PFSK-1 (cell line): ENCODE data around the gene UBA1.

Source experiments
- POLR2AphosphoS5 ChIP-seq: IDR thresholded peaks from 2 replicates; pipeline ENCODE4 v1.6.1; 2012; ENCODE audit warnings: low read depth, mild to moderate bottlenecking, control low read depth, low read length, moderate library complexity
- REST ChIP-seq, 2 experiments: IDR thresholded peaks; 2 replicates each; pipeline versions ENCODE4 v1.6.1 to v1.8.0; 2011 to 2012; ENCODE audit warnings: low read depth in 2 of 2, low read length in 2 of 2, control low read depth in 1 of 2, inconsistent platforms in 1 of 2, mild to moderate bottlenecking in 1 of 2, moderate library complexity in 1 of 2; ENCODE audit not compliant: insufficient read depth in 1 of 2

GRCh38 chrX:47223476-47224250 is 30.0 kb downstream of the UBA1 start:
- TF ChIP-seq POLR2AphosphoS5 (no peak), REST (IDR thresholded peaks at IDR 0.05; ENCODE audit: insufficient read depth in 1 of 2, low read depth in 2 of 2, low read length in 2 of 2) (no peak)
